HepG2 (cell line): ENCODE results near the gene HECTD3. TPM values are rescaled to one million over a fixed set of nuclear protein-coding genes. Genes with fewer than 3 reads are reported as not detected.

Experiments used
- ARID5B ChIP-seq: IDR thresholded peaks from 2 replicates; pipeline ENCODE4 v1.4.0; 2020; ENCODE audit warnings: mild to moderate bottlenecking, missing genetic modification reagents
- GFI1 ChIP-seq: sonication (generic); formaldehyde crosslinking; IDR thresholded peaks from 2 replicates; pipeline ENCODE4 v1.5.0; 2020; ENCODE audit warnings: missing genetic modification reagents, mild to moderate bottlenecking, borderline replicate concordance
- NFYB ChIP-seq: sonication (generic); formaldehyde crosslinking; IDR thresholded peaks from 2 replicates; pipeline ENCODE4 v1.4.0; 2020; ENCODE audit warnings: missing genetic modification reagents
- POLR2AphosphoS2 ChIP-seq: IDR thresholded peaks from 2 replicates; pipeline ENCODE4 v1.6.1; 2011; ENCODE audit warnings: low read depth, low read length, improper control_type of control experiment
- RNF219 ChIP-seq: sonication (generic); formaldehyde crosslinking; IDR thresholded peaks from 2 replicates; pipeline ENCODE4 v1.5.0; 2020; ENCODE audit warnings: mild to moderate bottlenecking, missing genetic modification reagents
- SKI ChIP-seq: fragments of 450-650 bp; IDR thresholded peaks from one replicate; pipeline ENCODE4 v1.6.1; 2018; ENCODE audit warnings: mild to moderate bottlenecking; ENCODE audit not compliant: partially characterized antibody
- TERF1 ChIP-seq: sonication (generic); formaldehyde crosslinking; IDR thresholded peaks from 2 replicates; pipeline ENCODE4 v1.8.0; 2022; ENCODE audit warnings: mild to moderate bottlenecking, missing genetic modification reagents, moderate library complexity
- ZBTB21 ChIP-seq: sonication (generic); formaldehyde crosslinking; IDR thresholded peaks from 2 replicates; pipeline ENCODE4 v1.4.0; 2020; ENCODE audit warnings: missing genetic modification reagents
- polyA plus RNA-seq, 8 experiments: library from polyadenylated mRNA; depleted of rRNA in 3 of 8; stranded (reverse) in 7 of 8; unstranded in 1 of 8; fragments of >200 nt; fragmentation: Illumina TruSeq in 4 of 8; extraction: Trizol in 4 of 8; gene quantifications; 2 replicates each; pipeline versions ENCODE4 v1.2.1 to v1.2.3, GENCODE V29; 2011 to 2016; ENCODE audit warnings: low read depth in 4 of 8, missing spikeins in 1 of 8, mixed read lengths in 1 of 8; ENCODE audit not compliant: insufficient read depth in 1 of 8
- total RNA-seq, 5 experiments: library from RNA; depleted of rRNA; stranded (reverse); fragments of >200 nt; fragmentation: Illumina TruSeq; extraction: Trizol; gene quantifications; 2 replicates each; pipeline ENCODE4 v1.2.3, GENCODE V29; 2016; ENCODE audit warnings: low read depth in 1 of 5

Gene HECTD3
- total and polyA plus RNA-seq, 2 of the 13 experiments (the other 11 are each of a cell fraction or from before 2014, with no cell fraction given): 18.6 to 24.5 TPM

GRCh38 chr1:45051005-45051772 is 40.1 kb upstream of the HECTD3 start (continued):
- no peak for TF ChIP-seq ARID5B (CRISPR knock-in tag)
- no peak for TF ChIP-seq TERF1 (CRISPR knock-in tag)
- no peak for TF ChIP-seq ZBTB21 (CRISPR knock-in tag)
- no peak for TF ChIP-seq NFYB (CRISPR knock-in tag)
- TF ChIP-seq RNF219 (CRISPR knock-in tag): no peak
- no peak for TF ChIP-seq SKI
- no peak for TF ChIP-seq POLR2AphosphoS2
- TF ChIP-seq GFI1 (CRISPR knock-in tag): no peak
